Caco-2 (cell line): ENCODE results near the gene ABHD14A. TPM values are rescaled to one million over a fixed set of nuclear protein-coding genes. Genes with fewer than 3 reads are reported as not detected.

ENCODE experiments used
- BruUV-seq: library from RNA; stranded (reverse); fragments of 400-500 nt; replicated peaks from 2 replicates; lab custom pipeline; 2021; lab: Mats Ljungman, UMichigan
- CTCF ChIA-PET: fragments of 300-600 bp; sonication (Branson Sonifier 250); formaldehyde crosslinking; loops from one replicate; lab custom pipeline; 2022; ENCODE audit warnings: antibody characterized with exemption; lab: Charles Lee
- POLR2A ChIA-PET: fragments of 300-600 bp; sonication (Branson Sonifier 250); formaldehyde crosslinking; loops from one replicate; lab custom pipeline; 2022; ENCODE audit warnings: antibody characterized with exemption; lab: Charles Lee
- DNase-seq, 2 experiments: peaks; one replicate each; pipeline versions ENCODE4 v3.0.0 to v3.0.0-alpha.2; 2020 to 2022
- H3K27me3 ChIP-seq: replicated peaks from 2 replicates; pipeline ENCODE4 v1.6.0; 2011; ENCODE audit warnings: low read length; ENCODE audit not compliant: control insufficient read depth, insufficient read depth
- H3K36me3 ChIP-seq: 2 replicates; pipeline ENCODE4 v1.5.1; 2011; ENCODE audit warnings: low read length; ENCODE audit not compliant: control insufficient read depth, insufficient read depth
- H3K4me1 ChIP-seq: fragments of 250-450 bp; sonication (Bioruptor Pico); 2 replicates; pipeline ENCODE4 v1.5.1; 2020; ENCODE audit warnings: mild to moderate bottlenecking
- H3K4me3 ChIP-seq: 2 replicates; pipeline ENCODE4 v1.5.1; 2011; ENCODE audit warnings: low read depth, mild to moderate bottlenecking, control low read depth, low read length
- H3K9me3 ChIP-seq: fragments of 250-450 bp; sonication (Bioruptor Pico); 2 replicates; pipeline ENCODE4 v1.5.1; 2020; ENCODE audit warnings: mild to moderate bottlenecking, moderate library complexity
- H3K27ac Mint-ChIP-seq: one replicate; pipeline ENCODE4 v1.8.0; 2022; ENCODE audit warnings: mixed read lengths; ENCODE audit not compliant: unreplicated experiment
- H3K27me3 Mint-ChIP-seq: one replicate; pipeline ENCODE4 v1.8.0; 2022; ENCODE audit warnings: mixed read lengths; ENCODE audit not compliant: insufficient read depth, unreplicated experiment
- H3K36me3 Mint-ChIP-seq: one replicate; pipeline ENCODE4 v1.8.0; 2022; ENCODE audit warnings: mild to moderate bottlenecking, mixed read lengths; ENCODE audit not compliant: insufficient read depth, unreplicated experiment
- H3K4me1 Mint-ChIP-seq: one replicate; pipeline ENCODE4 v1.8.0; 2022; ENCODE audit warnings: low read depth, mixed read lengths; ENCODE audit not compliant: unreplicated experiment
- H3K4me3 Mint-ChIP-seq: one replicate; pipeline ENCODE4 v1.8.0; 2022; ENCODE audit warnings: mild to moderate bottlenecking, moderate library complexity, mixed read lengths; ENCODE audit not compliant: unreplicated experiment
- H3K9me3 Mint-ChIP-seq: one replicate; pipeline ENCODE4 v1.8.0; 2022; ENCODE audit warnings: mixed read lengths; ENCODE audit not compliant: unreplicated experiment
- intact Hi-C: fragments of 100-400 bp; cut with micrococcal nuclease; formaldehyde crosslinking; loops from one replicate; pipeline ENCODE4 v1.10.0; 2022; ENCODE audit not compliant: unreplicated experiment
- total RNA-seq: library from RNA; stranded (reverse); gene quantifications from 2 replicates; pipeline ENCODE4 v1.2.3, GENCODE V29; 2022
- TF ChIP-seq, protein P1 (sequence below), 2 experiments: fragments of 200-600 bp in 1 of 2; IDR thresholded peaks; 1 replicate in 1 of 2; 2 replicates in 1 of 2; pipeline versions ENCODE4 v1.5.1 to v1.8.0; 2011 to 2022; ENCODE audit warnings: antibody characterized with exemption in 1 of 2, control low read depth in 1 of 2, inconsistent platforms in 1 of 2, low read depth in 1 of 2, low read length in 1 of 2, mild to moderate bottlenecking in 1 of 2, moderate library complexity in 1 of 2; ENCODE audit not compliant: insufficient read depth in 1 of 2, severe bottlenecking in 1 of 2, unreplicated experiment in 1 of 2

Gene ABHD14A
- total RNA-seq, 1 experiment from 2014 or later, result 14.0 TPM

DNA sequence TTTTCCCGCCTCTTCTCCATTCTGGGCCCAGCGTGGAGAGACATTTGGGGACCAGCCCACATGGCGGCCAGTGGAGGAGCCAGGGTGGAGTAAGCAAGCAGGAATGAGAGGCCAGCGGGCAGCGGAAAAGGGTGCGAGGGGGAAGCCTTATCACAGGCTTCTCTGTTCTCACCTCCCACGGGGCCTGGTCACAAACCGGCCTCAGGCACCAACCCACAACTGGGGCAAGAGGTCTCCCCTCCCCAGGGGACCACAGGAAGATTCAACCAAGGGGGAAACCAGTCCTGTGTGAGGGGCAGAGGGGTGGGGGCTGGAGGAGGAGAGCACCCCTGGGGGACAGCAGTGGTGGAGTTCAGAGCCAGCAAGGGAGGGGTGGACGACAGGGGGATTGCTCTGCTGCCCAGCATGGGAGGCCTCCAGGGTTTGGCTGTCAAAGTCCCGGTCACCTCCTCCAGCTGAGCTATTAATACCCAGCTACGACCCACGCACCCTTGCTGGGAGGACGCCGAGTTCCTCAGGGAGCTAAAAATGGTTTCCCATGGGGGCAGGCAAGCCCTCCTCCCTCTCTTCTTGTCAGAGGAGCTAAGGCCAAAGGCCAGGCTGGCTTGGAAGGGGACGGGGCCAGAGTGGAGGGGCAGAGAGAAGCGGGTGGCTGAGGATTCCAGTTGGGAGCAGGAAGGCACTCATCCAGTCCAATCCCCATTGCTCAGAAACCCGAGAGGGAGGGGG lies 44.7 kb downstream of the ABHD14A start:
- no peaks in the 10 kb centered on the region for H3K36me3 Mint-ChIP-seq
- H3K4me3 Mint-ChIP-seq, result no peak overlapping the region
- POLR2A ChIA-PET, result no interaction called here
- BruUV-seq, result no TSS peak
- H3K4me1 ChIP-seq, result no peaks in the 10 kb centered on the region
- no peaks in the 10 kb centered on the region for H3K9me3 ChIP-seq
- no peaks in the 10 kb centered on the region for H3K27me3 ChIP-seq
- H3K36me3 ChIP-seq, result no peaks in the 10 kb centered on the region
- intact Hi-C loops, result no loop called here
- H3K9me3 Mint-ChIP-seq, result no peaks in the 10 kb centered on the region
- no peaks in the 10 kb centered on the region for H3K4me1 Mint-ChIP-seq
- no peak overlapping the region for H3K27ac Mint-ChIP-seq
- H3K4me3 ChIP-seq, result no peak overlapping the region
- CTCF ChIA-PET, result no interaction called here
- DNase-seq, result no peak
- TF ChIP-seq, protein P1, sequence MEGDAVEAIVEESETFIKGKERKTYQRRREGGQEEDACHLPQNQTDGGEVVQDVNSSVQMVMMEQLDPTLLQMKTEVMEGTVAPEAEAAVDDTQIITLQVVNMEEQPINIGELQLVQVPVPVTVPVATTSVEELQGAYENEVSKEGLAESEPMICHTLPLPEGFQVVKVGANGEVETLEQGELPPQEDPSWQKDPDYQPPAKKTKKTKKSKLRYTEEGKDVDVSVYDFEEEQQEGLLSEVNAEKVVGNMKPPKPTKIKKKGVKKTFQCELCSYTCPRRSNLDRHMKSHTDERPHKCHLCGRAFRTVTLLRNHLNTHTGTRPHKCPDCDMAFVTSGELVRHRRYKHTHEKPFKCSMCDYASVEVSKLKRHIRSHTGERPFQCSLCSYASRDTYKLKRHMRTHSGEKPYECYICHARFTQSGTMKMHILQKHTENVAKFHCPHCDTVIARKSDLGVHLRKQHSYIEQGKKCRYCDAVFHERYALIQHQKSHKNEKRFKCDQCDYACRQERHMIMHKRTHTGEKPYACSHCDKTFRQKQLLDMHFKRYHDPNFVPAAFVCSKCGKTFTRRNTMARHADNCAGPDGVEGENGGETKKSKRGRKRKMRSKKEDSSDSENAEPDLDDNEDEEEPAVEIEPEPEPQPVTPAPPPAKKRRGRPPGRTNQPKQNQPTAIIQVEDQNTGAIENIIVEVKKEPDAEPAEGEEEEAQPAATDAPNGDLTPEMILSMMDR (IDR thresholded peaks at IDR 0.05; ENCODE audit: insufficient read depth in 1 of 2, low read depth in 1 of 2, low read length in 1 of 2, severe bottlenecking in 1 of 2, unreplicated experiment in 1 of 2), result no peak
- no peaks in the 10 kb centered on the region for H3K27me3 Mint-ChIP-seq

DNA sequence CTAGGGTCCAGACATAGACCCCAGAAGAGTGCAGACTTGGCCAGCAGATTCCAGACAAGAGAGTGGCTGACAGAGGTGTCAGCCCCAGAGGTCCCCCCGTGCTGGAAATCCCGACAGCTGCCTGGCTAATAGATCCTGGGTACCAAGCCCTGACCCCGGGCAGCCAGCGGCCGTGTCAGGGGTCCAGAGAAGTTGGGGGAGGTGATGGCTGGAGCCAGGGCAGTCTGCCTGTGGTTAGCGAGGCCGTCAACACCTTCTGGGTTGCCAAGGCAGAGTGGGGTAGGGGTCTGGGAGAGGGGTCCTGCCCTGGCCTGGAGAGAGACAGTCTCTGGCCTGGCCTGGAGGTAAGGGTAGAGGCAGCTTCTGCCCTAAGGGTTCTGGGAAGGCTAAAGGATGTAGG lies 45.9 kb downstream of the ABHD14A start:
- no peaks in the 10 kb centered on the region for H3K4me1 ChIP-seq
- ChIA-PET POLR2A (no interaction called here), CTCF (no interaction called here)
- no peaks in the 10 kb centered on the region for H3K9me3 Mint-ChIP-seq
- H3K36me3 Mint-ChIP-seq, result no peaks in the 10 kb centered on the region
- intact Hi-C loops, result no loop called here
- no peaks in the 10 kb centered on the region for H3K4me1 Mint-ChIP-seq
- no peak for DNase-seq
- H3K4me3 Mint-ChIP-seq, result no peak overlapping the region
- no peak overlapping the region for H3K27ac Mint-ChIP-seq
- H3K4me3 ChIP-seq, result no peak overlapping the region
- no peaks in the 10 kb centered on the region for H3K36me3 ChIP-seq
- H3K9me3 ChIP-seq, result no peaks in the 10 kb centered on the region
- H3K27me3 Mint-ChIP-seq, result no peaks in the 10 kb centered on the region
- no peaks in the 10 kb centered on the region for H3K27me3 ChIP-seq
- no TSS peak for BruUV-seq
- TF ChIP-seq, protein P1 (IDR thresholded peaks at IDR 0.05; ENCODE audit: insufficient read depth in 1 of 2, low read depth in 1 of 2, low read length in 1 of 2, severe bottlenecking in 1 of 2, unreplicated experiment in 1 of 2), result no peak

DNA sequence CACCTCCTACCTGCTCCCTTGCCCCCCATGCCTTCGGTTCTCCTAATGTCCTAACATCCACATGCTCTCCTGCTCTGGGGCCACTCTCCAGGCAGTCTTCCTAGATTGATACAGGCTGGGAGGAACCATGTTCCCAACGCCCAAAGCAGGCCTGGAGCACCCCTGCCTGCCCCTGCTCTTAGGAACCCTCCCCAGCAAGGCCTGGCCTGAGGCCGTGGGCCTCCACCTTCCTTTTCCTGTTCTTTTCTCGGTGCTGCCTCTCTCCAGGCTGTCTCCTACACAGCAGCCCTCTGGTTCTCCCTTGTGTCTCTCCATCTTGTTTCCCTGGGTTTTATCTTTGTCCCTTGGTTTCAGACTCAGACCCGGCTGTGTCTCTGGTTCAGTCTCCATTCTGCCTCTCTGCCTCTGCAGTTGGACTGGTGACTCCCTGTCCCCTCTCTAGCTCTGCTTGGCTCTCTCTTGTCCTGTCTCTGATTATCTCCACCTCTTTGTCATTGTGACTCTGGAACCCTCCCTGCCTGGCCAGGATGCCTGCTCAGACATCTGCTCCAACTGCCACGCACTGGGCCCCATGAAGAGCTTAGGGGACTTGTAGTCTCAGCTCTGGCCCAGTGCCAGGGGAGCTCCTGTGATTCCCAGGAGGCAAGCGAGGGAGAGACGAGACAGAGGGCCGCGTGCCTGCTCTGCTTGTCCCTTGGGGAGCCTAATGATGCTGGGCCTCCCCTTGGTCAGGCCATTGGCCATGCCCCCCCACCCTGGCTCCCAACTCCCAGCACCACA lies 46.8 kb downstream of the ABHD14A start:
- Histone ChIP-seq H3K36me3 (no peaks in the 10 kb centered on the region), H3K9me3 (no peaks in the 10 kb centered on the region), H3K4me1 (no peaks in the 10 kb centered on the region), H3K4me3 (no peak overlapping the region), H3K27me3 (no peaks in the 10 kb centered on the region)
- H3K27me3 Mint-ChIP-seq, result no peaks in the 10 kb centered on the region
- no peak overlapping the region for H3K4me3 Mint-ChIP-seq
- no peaks in the 10 kb centered on the region for H3K36me3 Mint-ChIP-seq
- H3K9me3 Mint-ChIP-seq, result no peaks in the 10 kb centered on the region
- H3K27ac Mint-ChIP-seq, result no peak overlapping the region
- POLR2A ChIA-PET, result no interaction called here
- TF ChIP-seq, protein P1 (IDR thresholded peaks at IDR 0.05; ENCODE audit: insufficient read depth in 1 of 2, low read depth in 1 of 2, low read length in 1 of 2, severe bottlenecking in 1 of 2, unreplicated experiment in 1 of 2), result no peak
- intact Hi-C loops, result no loop called here
- DNase-seq, result no peak
- H3K4me1 Mint-ChIP-seq, result no peaks in the 10 kb centered on the region
- CTCF ChIA-PET, result interaction anchor here (0.9 kb wide), 1 partner anchor 9 kb away, joined by 3 read pairs; no protein-coding TSS in a partner anchor
- BruUV-seq, result no TSS peak
